HG03025 (cell line): ENCODE measurements around the gene CCDC141.
"Not testable (repeated sequence)": the region's sequence is repeated elsewhere in the genome, so short reads cannot be mapped to it uniquely, and the experiment has no call there.

Experiments
- ATAC-seq: cut with Tn5 transposase; IDR thresholded peaks from one replicate; pipeline ENCODE4 v1.9.1; 2021; ENCODE audit warnings: mild to moderate bottlenecking, moderate library complexity; ENCODE audit not compliant: unreplicated experiment, low FRiP score

CCDC141 gene

GRCh38 chr2:179037807-179038206 is 12.1 kb downstream of the CCDC141 start:
- no peak for ATAC-seq

- no peak for ATAC-seq
Measured at GRCh38 chr2:179036353-179036905, 13.5 kb downstream of the CCDC141 start.

GRCh38 chr2:179031731-179032408 is 18.1 kb downstream of the CCDC141 start:
- peak; percentile 99 for ATAC-seq

- ATAC-seq, result no peak
Measured at GRCh38 chr2:179024445-179024844, 25.5 kb downstream of the CCDC141 start.

GRCh38 chr2:179022685-179023084 is 27.3 kb downstream of the CCDC141 start:
- ATAC-seq, result no peak

GRCh38 chr2:179021258-179021657 is 28.7 kb downstream of the CCDC141 start:
- ATAC-seq, result peak; percentile 69

GRCh38 chr2:179020156-179020750 is 29.7 kb downstream of the CCDC141 start:
- ATAC-seq, result peak; percentile 53

GRCh38 chr2:179019260-179019659 is 30.7 kb downstream of the CCDC141 start:
- ATAC-seq, result no peak

GRCh38 chr2:179017773-179018357 is 32.1 kb downstream of the CCDC141 start:
- no peak for ATAC-seq

GRCh38 chr2:179014189-179014588 is 35.7 kb downstream of the CCDC141 start:
- not testable (repeated sequence) for ATAC-seq

GRCh38 chr2:179005976-179006375 is 44.0 kb downstream of the CCDC141 start:
- ATAC-seq, result no peak

GRCh38 chr2:178999476-178999875 is 50.5 kb downstream of the CCDC141 start:
- no peak for ATAC-seq

GRCh38 chr2:178998539-178998938 is 51.4 kb downstream of the CCDC141 start:
- ATAC-seq, result no peak

GRCh38 chr2:178997477-178997876 is 52.5 kb downstream of the CCDC141 start:
- ATAC-seq, result no peak

GRCh38 chr2:178997067-178997466 is 52.9 kb downstream of the CCDC141 start:
- no peak for ATAC-seq

GRCh38 chr2:178994264-178994663 is 55.7 kb downstream of the CCDC141 start:
- no peak for ATAC-seq

- ATAC-seq, result no peak
Measured at GRCh38 chr2:178993788-178994187, 56.1 kb downstream of the CCDC141 start.

- not testable (repeated sequence) for ATAC-seq
Measured at GRCh38 chr2:178992719-178993118, 57.2 kb downstream of the CCDC141 start.

- ATAC-seq, result peak; percentile 79
Measured at GRCh38 chr2:178990533-178991241, 59.2 kb downstream of the CCDC141 start.

GRCh38 chr2:178989424-178989823 is 60.5 kb downstream of the CCDC141 start:
- not testable (repeated sequence) for ATAC-seq

- not testable (repeated sequence) for ATAC-seq
Measured at GRCh38 chr2:178982652-178983051, 67.3 kb downstream of the CCDC141 start.
